Sigmoid colon (tissue), 7 donors: ENCODE data around the gene C16orf96. TPM values are rescaled to one million over a fixed set of nuclear protein-coding genes. Genes with fewer than 3 reads are reported as not detected.

ENCODE experiments used
- DNase-seq: peaks from one replicate; pipeline ENCODE4 v3.0.0-alpha.2; 2019
- H3K27ac ChIP-seq, 4 donors: fragments of 200-600 bp; sonication (generic); one replicate each; pipeline ENCODE4 v1.5.1; 2016 to 2019; ENCODE audit warnings: mild to moderate bottlenecking in 1 of 4
- H3K27me3 ChIP-seq, 3 donors: fragments of 200-600 bp; sonication (generic); one replicate each; pipeline ENCODE4 v1.5.1; 2019; ENCODE audit warnings: mild to moderate bottlenecking in 1 of 3
- H3K36me3 ChIP-seq, 4 donors: fragments of 200-600 bp; sonication (generic); one replicate each; pipeline ENCODE4 v1.5.1; 2016 to 2019
- H3K4me1 ChIP-seq, 4 donors: fragments of 200-600 bp; sonication (generic); one replicate each; pipeline ENCODE4 v1.5.1; 2017 to 2019
- H3K4me3 ChIP-seq, 4 donors: fragments of 200-600 bp; sonication (generic); one replicate each; pipeline ENCODE4 v1.5.1; 2017 to 2019; ENCODE audit warnings: mild to moderate bottlenecking in 2 of 4, moderate library complexity in 1 of 4
- H3K9me3 ChIP-seq, 4 donors: fragments of 200-600 bp in 3 of 4; sonication (generic) in 3 of 4; one replicate each; pipeline versions ENCODE4 v1.5.1 to v1.6.1; 2013 to 2019
- CTCF ChIP-seq, 4 experiments: fragments of 450-650 bp in 3 of 4; fragments of 200-600 bp in 1 of 4; IDR thresholded peaks; one replicate each; pipeline ENCODE4 v1.5.1; 2016 to 2019; ENCODE audit warnings: antibody characterized with exemption in 4 of 4, mild to moderate bottlenecking in 3 of 4, moderate library complexity in 2 of 4
- EP300 ChIP-seq, 4 donors: sonication (generic); formaldehyde crosslinking; IDR thresholded peaks; one replicate each; pipeline ENCODE4 v1.6.1; 2017; ENCODE audit warnings: antibody characterized with exemption in 4 of 4
- POLR2A ChIP-seq, 2 donors: fragments of 450-650 bp; IDR thresholded peaks; one replicate each; pipeline ENCODE4 v1.6.1; 2016; ENCODE audit warnings: antibody characterized with exemption in 2 of 2, mild to moderate bottlenecking in 2 of 2, moderate library complexity in 2 of 2
- POLR2AphosphoS5 ChIP-seq, 4 donors: sonication (generic); formaldehyde crosslinking; IDR thresholded peaks; one replicate each; pipeline ENCODE4 v1.6.1; 2017; ENCODE audit warnings: antibody characterized with exemption in 4 of 4
- WGBS, 2 donors: extraction: QIAGEN DNeasy Blood & Tissue Kit; methylation state at CpG; one replicate each; pipeline ENCODE4 v1.1.7; 2013; 5-methylcytosine and 5-hydroxymethylcytosine counted together
- intact Hi-C: fragments of 100-400 bp; cut with DNase I; formaldehyde crosslinking; loops from one replicate; pipeline ENCODE4 v1.15.1; 2023
- polyA plus RNA-seq, 3 donors: library from polyadenylated mRNA; stranded (reverse); fragments of 200-250 nt; gene quantifications; one replicate each; pipeline ENCODE4 v1.2.3, GENCODE V29; 2013
- total RNA-seq, 4 donors: library from RNA; depleted of rRNA; stranded (reverse); fragments of >200 nt; gene quantifications; one replicate each; pipeline ENCODE4 v1.1.0, GENCODE V29; 2016
- donor health status: healthy with polysubstance abuse.
- donor health status: Bipolar disorder and iron deficiency.
- donor health status: healthy.

Gene C16orf96
- total and polyA plus RNA-seq, 7 donors: under 0.01 to 0.16 (median 0.09) TPM; not detected in 4

DNA sequence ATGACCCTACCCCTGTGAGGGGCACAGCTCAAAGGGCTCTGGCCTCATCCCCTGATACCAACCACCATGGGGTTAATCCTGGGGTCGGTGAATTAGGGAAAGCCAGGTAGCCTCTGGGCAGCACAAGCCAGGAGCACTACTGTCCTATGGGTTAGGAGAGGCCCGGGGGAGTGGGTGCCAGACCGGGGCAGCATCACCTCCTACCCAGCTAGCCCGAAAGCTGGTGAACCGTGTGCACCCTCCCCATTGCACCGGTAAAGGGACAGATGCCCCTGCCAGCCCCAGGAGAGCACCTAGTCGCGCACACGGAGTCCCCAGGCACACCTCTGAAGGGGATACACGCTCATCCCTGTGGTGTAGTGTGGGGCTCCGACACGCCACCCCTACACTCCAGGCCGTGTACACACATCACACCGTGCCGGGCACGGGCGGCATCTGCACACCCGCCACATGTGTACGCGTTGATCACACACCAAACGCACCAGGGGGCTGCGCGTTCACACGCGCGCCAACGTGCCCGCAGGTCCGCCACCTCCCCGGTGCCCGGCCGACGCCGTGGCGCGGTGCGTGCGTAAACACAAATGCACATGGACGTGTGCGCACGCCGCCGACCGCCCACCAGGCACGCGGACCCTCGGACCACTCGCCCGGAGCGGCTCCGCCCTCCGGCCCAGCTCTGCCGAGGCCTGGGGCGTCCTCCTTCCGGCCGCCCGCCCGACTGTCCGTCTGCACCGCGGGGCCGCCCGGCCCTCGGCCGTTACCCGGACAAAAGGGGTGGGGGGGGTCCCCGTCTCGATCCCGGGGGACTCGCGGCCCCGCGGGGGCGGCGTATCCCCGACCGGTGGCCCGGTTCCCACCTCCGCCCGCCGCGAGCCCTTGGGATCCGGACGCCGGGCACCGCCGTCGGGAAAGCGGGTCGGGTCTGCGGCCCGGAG is 57.8 kb downstream of the C16orf96 start:
- Histone ChIP-seq H3K4me3 (peak overlapping the region; percentile 74 to 94 (median 94)), H3K36me3 (peaks cover 0 to 10% (median 8%) of the 10 kb centered on the region in 4 donors), H3K9me3 (no peaks in the 10 kb centered on the region), H3K4me1 (peaks cover 0 to 81% (median 71%) of the 10 kb centered on the region in 4 donors), H3K27me3 (no peaks in the 10 kb centered on the region), H3K27ac (peak overlapping the region; percentile 93 to 99 (median 97))
- TF ChIP-seq CTCF (IDR thresholded peaks at IDR 0.05) (no peak), POLR2AphosphoS5 (IDR thresholded peaks at IDR 0.05) (peak in 1 of 4 donors; percentile 22)
- intact Hi-C loops: loop anchor here (2.0 kb wide), 1 partner anchor 75 kb away; the partner anchor contains the start of gene CDIP1
- WGBS, 2 donors: 1% methylated on average over 92 of the region's 92 CpGs
- DNase-seq: peak; percentile 69

DNA sequence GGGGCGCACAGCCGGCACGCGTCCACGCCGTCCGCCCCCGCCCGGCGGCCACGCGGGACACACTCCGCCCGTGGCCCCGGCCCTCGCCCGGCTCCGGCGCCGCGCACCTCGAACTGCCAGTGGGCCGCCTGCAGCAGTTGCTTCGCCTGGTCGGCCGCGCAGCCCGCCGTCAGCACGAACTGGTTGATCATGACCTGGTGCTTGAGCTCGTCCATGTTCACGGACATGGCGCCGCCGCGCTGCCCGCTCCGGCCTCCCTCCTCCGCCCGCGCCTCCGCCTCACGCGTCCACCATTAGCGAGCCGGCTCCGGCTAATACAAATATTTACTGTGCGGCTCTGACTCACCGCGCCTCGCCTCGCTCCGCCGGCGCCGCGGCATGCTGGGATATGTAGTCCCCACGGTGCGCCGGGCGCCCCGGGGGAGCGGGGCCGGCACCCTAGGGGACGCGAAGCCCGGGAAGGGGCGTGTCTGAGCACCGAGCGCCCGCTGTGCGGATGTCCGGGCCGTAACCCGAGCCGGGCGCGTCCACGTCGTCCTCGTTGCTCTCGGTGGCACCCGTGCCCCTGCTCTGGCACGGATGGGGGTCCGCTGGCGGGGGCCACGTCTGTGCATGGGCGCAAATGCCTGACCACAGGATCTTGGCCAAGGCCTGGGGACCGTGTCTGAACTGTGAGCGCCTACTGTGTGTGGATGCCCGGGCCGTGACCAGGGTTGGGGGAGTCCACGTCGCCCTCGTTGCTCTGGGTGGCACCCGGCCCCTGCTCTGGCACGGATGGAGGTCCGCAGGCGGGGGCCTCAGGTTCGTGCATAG is 58.6 kb downstream of the C16orf96 start, which contains the start of gene UBALD1:
TSS of gene UBALD1 (minus strand) at position 318 of the 813 bp plus-strand sequence. CDS start at position 227, 91 bp downstream.
- intact Hi-C loops: loop anchor here (2.0 kb wide), 1 partner anchor 76 kb away; the partner anchor contains the start of gene CDIP1
- peak within 1 kb of the TSS; percentile 93 to 99 (median 97) for H3K27ac ChIP-seq
- H3K36me3 ChIP-seq: peaks cover 0 to 1% (median under 1%) of the 10 kb centered on the region in 4 donors
- TF ChIP-seq POLR2A (IDR thresholded peaks at IDR 0.05) (peak; percentile 93 to 95), CTCF (IDR thresholded peaks at IDR 0.05) (no peak), POLR2AphosphoS5 (IDR thresholded peaks at IDR 0.05) (peak; percentile 98 to 100 (median 99)), EP300 (IDR thresholded peaks at IDR 0.05) (peak in 1 of 4 donors; percentile 59)
- WGBS, 2 donors: 8 to 10% methylated on average over 100 of the region's 100 CpGs
- H3K4me1 ChIP-seq: peaks cover 0 to 76% (median 72%) of the 10 kb centered on the region in 4 donors
- H3K27me3 ChIP-seq: no peaks in the 10 kb centered on the region
- peak within 1 kb of the TSS; percentile 74 to 94 (median 94) for H3K4me3 ChIP-seq
- no peaks in the 10 kb centered on the region for H3K9me3 ChIP-seq
- DNase-seq: peak; percentile 94

- no peak for TF ChIP-seq CTCF (IDR thresholded peaks at IDR 0.05)
- no peak for TF ChIP-seq POLR2A (IDR thresholded peaks at IDR 0.05)
- no peak for TF ChIP-seq EP300 (IDR thresholded peaks at IDR 0.05)
- H3K4me1 ChIP-seq: peaks cover 0 to 68% (median 66%) of the 10 kb centered on the region in 4 donors
- no peaks in the 10 kb centered on the region for H3K9me3 ChIP-seq
- DNase-seq: no peak
- H3K27me3 ChIP-seq: no peaks in the 10 kb centered on the region
- H3K4me3 ChIP-seq: peak overlapping the region in 3 of 4 donors; percentile 74 to 94 (median 94)
- H3K27ac ChIP-seq: peak overlapping the region; percentile 93 to 99 (median 97)
- intact Hi-C loops: loop anchor here (2.0 kb wide), 2 partner anchors 77 kb away; partner anchors contain the start of genes CDIP1 and NUDT16L1
- 79 to 83% methylated on average over 39 of the region's 39 CpGs for WGBS, 2 donors
- H3K36me3 ChIP-seq: no peaks in the 10 kb centered on the region
These were observed 59.4 kb downstream of the C16orf96 start for GRCh38 chr16:4615384-4616046.
